HG03025 (cell line): ENCODE results near the gene CD44.
A peak's percentile ranks its signal among the peaks of the same experiment; 100 is the strongest.

Experiments used
- ATAC-seq: cut with Tn5 transposase; IDR thresholded peaks from one replicate; pipeline ENCODE4 v1.9.1; 2021; ENCODE audit warnings: mild to moderate bottlenecking, moderate library complexity; ENCODE audit not compliant: unreplicated experiment, low FRiP score

The CD44 gene

GRCh38 chr11:35155677-35156076 lies 16.7 kb downstream of the CD44 start:
- ATAC-seq = no peak

GRCh38 chr11:35157814-35158700 lies 19.1 kb downstream of the CD44 start:
- no peak for ATAC-seq

- no peak for ATAC-seq
Observed at GRCh38 chr11:35158701-35159510, 19.9 kb downstream of the CD44 start.

- no peak for ATAC-seq
Observed at GRCh38 chr11:35160246-35160824, 21.4 kb downstream of the CD44 start.

GRCh38 chr11:35160902-35161597 lies 22.1 kb downstream of the CD44 start:
- no peak for ATAC-seq

- no peak for ATAC-seq
Observed at GRCh38 chr11:35162745-35163144, 23.8 kb downstream of the CD44 start.

GRCh38 chr11:35163209-35163608 lies 24.2 kb downstream of the CD44 start:
- ATAC-seq = no peak

GRCh38 chr11:35163702-35164496 lies 24.9 kb downstream of the CD44 start:
- peak; percentile 34 for ATAC-seq

- no peak for ATAC-seq
Observed at GRCh38 chr11:35165030-35165422, 26.1 kb downstream of the CD44 start.

GRCh38 chr11:35165423-35166368 lies 26.7 kb downstream of the CD44 start:
- ATAC-seq = peak; percentile 67

- ATAC-seq = peak; percentile 1
Observed at GRCh38 chr11:35166369-35167360, 27.7 kb downstream of the CD44 start.

GRCh38 chr11:35167426-35167954 lies 28.5 kb downstream of the CD44 start:
- no peak for ATAC-seq

- ATAC-seq = no peak
Observed at GRCh38 chr11:35168671-35169070, 29.7 kb downstream of the CD44 start.

- no peak for ATAC-seq
Observed at GRCh38 chr11:35169112-35169511, 30.1 kb downstream of the CD44 start.

GRCh38 chr11:35169754-35170153 lies 30.8 kb downstream of the CD44 start:
- no peak for ATAC-seq

- ATAC-seq = no peak
Observed at GRCh38 chr11:35170503-35170902, 31.5 kb downstream of the CD44 start.

GRCh38 chr11:35171226-35171625 lies 32.3 kb downstream of the CD44 start:
- ATAC-seq = no peak
